ENCODE measurements around the gene BCL7C.

Gene BCL7C

GRCh38 chr16:30922420-30922959 is 28.6 kb upstream of the BCL7C start:
- peak; percentile 98 to 99 for DNase-seq

- DNase-seq, result peak; percentile 31 to 94
Observed at GRCh38 chr16:30921748-30922419, 28.0 kb upstream of the BCL7C start.

- no peak for DNase-seq
Observed at GRCh38 chr16:30921459-30921747, 27.5 kb upstream of the BCL7C start.

GRCh38 chr16:30920891-30921290 is 27.0 kb upstream of the BCL7C start:
- DNase-seq, result no peak

- no peak for DNase-seq
Observed at GRCh38 chr16:30918614-30919013, 24.7 kb upstream of the BCL7C start.

- DNase-seq, result no peak
Observed at GRCh38 chr16:30914830-30915229, 21.0 kb upstream of the BCL7C start.

- DNase-seq, result no peak
Observed at GRCh38 chr16:30912794-30913412, 19.0 kb upstream of the BCL7C start.

- DNase-seq, result no peak
Observed at GRCh38 chr16:30910427-30911029, 16.7 kb upstream of the BCL7C start.

GRCh38 chr16:30907064-30907463 is 13.2 kb upstream of the BCL7C start:
- DNase-seq, result no peak

- DNase-seq, result no peak
Observed at GRCh38 chr16:30904114-30904780, 10.4 kb upstream of the BCL7C start.

- peak in 1 of 2 experiments; percentile 26 for DNase-seq
Observed at GRCh38 chr16:30903596-30903995, 9.7 kb upstream of the BCL7C start.

GRCh38 chr16:30903002-30903401 is 9.1 kb upstream of the BCL7C start:
- no peak for DNase-seq

- DNase-seq, result peak in 1 of 2 experiments; percentile 43
Observed at GRCh38 chr16:30902029-30902972, 8.4 kb upstream of the BCL7C start.

- DNase-seq, result no peak
Observed at GRCh38 chr16:30901201-30902028, 7.5 kb upstream of the BCL7C start.

GRCh38 chr16:30900588-30900987 is 6.7 kb upstream of the BCL7C start:
- DNase-seq, result no peak

- no peak for DNase-seq
Observed at GRCh38 chr16:30899794-30900193, 5.9 kb upstream of the BCL7C start.

GRCh38 chr16:30896889-30897733 is 3.2 kb upstream of the BCL7C start:
- DNase-seq, result peak; percentile 58 to 78

GRCh38 chr16:30896261-30896888 is 2.5 kb upstream of the BCL7C start, which contains the start of gene CTF1:
TSS of gene CTF1 (plus strand) at chr16:30896614. CDS start at chr16:30896644, 30 bp downstream.
- peak in 1 of 2 experiments; percentile 64 for DNase-seq

- no peak for DNase-seq
Observed at GRCh38 chr16:30895627-30896260, 1.9 kb upstream of the BCL7C start.

Measured in SW 1271 (cell line).